HEK293 (cell line): ENCODE measurements around the gene PSMC5.

ENCODE experiments used
- GFI1B ChIP-seq: fragments of 450-650 bp; formaldehyde crosslinking; IDR thresholded peaks from 2 replicates; pipeline ENCODE4 v1.5.1; 2016; ENCODE audit warnings: missing biosample characterization, missing genetic modification characterization
- KLF16 ChIP-seq: fragments of 450-650 bp; formaldehyde crosslinking; IDR thresholded peaks from 2 replicates; pipeline ENCODE4 v1.5.1; 2017; ENCODE audit warnings: missing biosample characterization, missing genetic modification characterization
- MYNN ChIP-seq: fragments of 450-650 bp; formaldehyde crosslinking; IDR thresholded peaks from 2 replicates; pipeline ENCODE4 v1.5.1; 2016; ENCODE audit warnings: missing biosample characterization, missing genetic modification characterization, borderline replicate concordance
- PRDM10 ChIP-seq: fragments of 450-650 bp; formaldehyde crosslinking; IDR thresholded peaks from 2 replicates; pipeline ENCODE4 v1.5.1; 2016; ENCODE audit warnings: missing biosample characterization, missing genetic modification characterization
- REST ChIP-seq: fragments of 450-650 bp; formaldehyde crosslinking; IDR thresholded peaks from 2 replicates; pipeline ENCODE4 v1.5.1; 2016; ENCODE audit warnings: missing biosample characterization, missing genetic modification characterization
- SCRT1 ChIP-seq: fragments of 450-650 bp; formaldehyde crosslinking; IDR thresholded peaks from 2 replicates; pipeline ENCODE4 v1.5.1; 2016; ENCODE audit warnings: missing biosample characterization, missing genetic modification characterization, borderline replicate concordance
- SP3 ChIP-seq: fragments of 450-650 bp; formaldehyde crosslinking; IDR thresholded peaks from 2 replicates; pipeline ENCODE4 v1.5.1; 2016; ENCODE audit warnings: missing biosample characterization, missing genetic modification characterization
- SP7 ChIP-seq: fragments of 450-650 bp; formaldehyde crosslinking; IDR thresholded peaks from 2 replicates; pipeline ENCODE4 v1.5.1; 2016; ENCODE audit warnings: missing biosample characterization, missing genetic modification characterization
- ZBTB48 ChIP-seq: fragments of 450-650 bp; formaldehyde crosslinking; IDR thresholded peaks from 2 replicates; pipeline ENCODE4 v1.5.1; 2016; ENCODE audit warnings: missing biosample characterization, missing genetic modification characterization
- ZFHX2 ChIP-seq: fragments of 450-650 bp; formaldehyde crosslinking; conservative IDR thresholded peaks from 2 replicates; pipeline ENCODE4 v1.5.1; 2016; ENCODE audit warnings: missing biosample characterization, missing genetic modification characterization
- ZFP37 ChIP-seq: fragments of 450-650 bp; formaldehyde crosslinking; IDR thresholded peaks from 2 replicates; pipeline ENCODE4 v1.5.1; 2016; ENCODE audit warnings: missing biosample characterization, missing genetic modification characterization
- ZNF10 ChIP-seq: fragments of 450-650 bp; formaldehyde crosslinking; IDR thresholded peaks from 2 replicates; pipeline ENCODE4 v1.5.1; 2017; ENCODE audit warnings: missing biosample characterization, missing genetic modification characterization
- ZNF174 ChIP-seq: fragments of 450-650 bp; formaldehyde crosslinking; IDR thresholded peaks from 2 replicates; pipeline ENCODE4 v1.5.0; 2017; ENCODE audit warnings: missing biosample characterization, mild to moderate bottlenecking, missing genetic modification characterization
- ZNF175 ChIP-seq: fragments of 450-650 bp; formaldehyde crosslinking; IDR thresholded peaks from 2 replicates; pipeline ENCODE4 v1.5.1; 2016; ENCODE audit warnings: missing biosample characterization, missing genetic modification characterization
- ZNF324 ChIP-seq: fragments of 450-650 bp; formaldehyde crosslinking; IDR thresholded peaks from 2 replicates; pipeline ENCODE4 v1.5.1; 2016; ENCODE audit warnings: missing biosample characterization, missing genetic modification characterization
- ZNF48 ChIP-seq: fragments of 450-650 bp; formaldehyde crosslinking; IDR thresholded peaks from 2 replicates; pipeline ENCODE4 v1.5.1; 2016; ENCODE audit warnings: missing biosample characterization, missing genetic modification characterization
- ZNF513 ChIP-seq: fragments of 450-650 bp; IDR thresholded peaks from 2 replicates; pipeline ENCODE4 v1.5.1; 2018; ENCODE audit warnings: missing biosample characterization, missing genetic modification characterization
- ZNF610 ChIP-seq: fragments of 450-650 bp; formaldehyde crosslinking; IDR thresholded peaks from 2 replicates; pipeline ENCODE4 v1.5.1; 2016; ENCODE audit warnings: missing biosample characterization, missing genetic modification characterization, borderline replicate concordance
- ZNF791 ChIP-seq: fragments of 450-650 bp; formaldehyde crosslinking; IDR thresholded peaks from 2 replicates; pipeline ENCODE4 v1.5.1; 2016; ENCODE audit warnings: missing biosample characterization, missing genetic modification characterization
- ZNF830 ChIP-seq: fragments of 450-650 bp; IDR thresholded peaks from 2 replicates; pipeline ENCODE4 v1.5.0; 2018; ENCODE audit warnings: missing biosample characterization, missing genetic modification characterization, low read depth, mild to moderate bottlenecking, moderate library complexity
- ZXDB ChIP-seq: fragments of 450-650 bp; formaldehyde crosslinking; IDR thresholded peaks from 2 replicates; pipeline ENCODE4 v1.5.1; 2016; ENCODE audit warnings: missing biosample characterization, missing genetic modification characterization
- TF ChIP-seq, protein P1 (sequence below): fragments of 450-650 bp; formaldehyde crosslinking; IDR thresholded peaks from 2 replicates; pipeline ENCODE4 v1.5.1; 2016; ENCODE audit warnings: missing biosample characterization, missing genetic modification characterization
- TF ChIP-seq, protein P2 (sequence below): fragments of 450-650 bp; formaldehyde crosslinking; conservative IDR thresholded peaks from 2 replicates; pipeline ENCODE4 v1.5.1; 2016; ENCODE audit warnings: low read depth, missing biosample characterization, missing genetic modification characterization

PSMC5 gene

DNA sequence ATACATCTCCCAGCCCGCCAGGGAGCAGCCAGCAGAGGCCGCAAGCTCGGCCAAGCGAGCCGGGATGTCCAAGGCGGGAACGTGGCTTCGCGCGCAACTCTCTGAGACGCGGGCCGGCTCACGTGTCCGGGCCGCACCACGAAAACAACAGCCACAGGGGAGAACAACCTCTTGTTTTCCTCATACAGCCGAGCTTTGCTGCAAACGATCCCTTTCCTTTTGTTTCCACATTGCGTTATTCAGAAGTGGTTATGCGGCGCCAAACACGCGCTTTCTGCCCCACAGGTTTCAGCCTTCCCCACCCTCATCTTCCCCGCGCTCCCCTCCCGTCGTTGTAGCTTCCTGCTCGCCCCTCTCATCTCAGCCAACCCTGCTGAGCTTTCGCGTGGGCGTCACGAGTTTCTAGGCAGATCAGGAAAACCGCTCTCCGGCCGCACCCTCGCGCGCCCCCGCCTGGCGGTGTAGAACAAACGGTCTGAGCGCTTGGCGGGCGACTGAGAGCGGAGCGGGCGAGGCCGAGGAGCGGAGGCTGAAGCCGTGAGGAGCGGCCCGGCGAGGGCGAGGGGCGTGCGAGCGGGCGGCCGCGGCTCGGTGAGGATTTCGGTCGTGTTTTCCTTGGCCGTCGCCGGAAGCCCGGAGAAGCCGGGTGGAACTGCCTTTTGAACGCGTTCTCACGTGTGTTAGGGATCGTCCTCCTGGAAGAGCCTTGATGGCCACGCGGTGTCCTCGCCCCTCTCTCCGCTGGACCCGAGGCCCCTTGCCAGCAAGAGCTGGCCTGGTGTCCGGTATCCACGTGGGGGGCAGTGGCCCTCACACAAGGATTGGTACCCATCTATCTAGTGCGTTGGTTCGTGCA lies 21.8 kb downstream of the PSMC5 start (continued):
- TF ChIP-seq GFI1B (tag by site-specific recombination) = no peak
- TF ChIP-seq SP3 (tag by site-specific recombination) = peak; percentile 36; the same call in 1 of the 2 replicates
- peak; percentile 62 for TF ChIP-seq SP7 (tag by site-specific recombination)
- peak; percentile 64; the same call in 1 of the 2 replicates for TF ChIP-seq ZNF324
- peak; percentile 26; the same call in 1 of the 2 replicates for TF ChIP-seq ZFHX2 (tag by site-specific recombination)
- TF ChIP-seq KLF16 = no peak; the same call in 1 of the 2 replicates
- TF ChIP-seq ZNF513 (tag by site-specific recombination) = peak; percentile 79
- peak; percentile 68 for TF ChIP-seq PRDM10 (tag by site-specific recombination)
- peak; percentile 93; the same call in 1 of the 2 replicates for TF ChIP-seq ZNF610 (tag by site-specific recombination)
- TF ChIP-seq SCRT1 = no peak
- TF ChIP-seq ZNF174 = 0 out of 2 replicates have a peak, but pooled peaks have one; percentile 25
- no peak for TF ChIP-seq REST (tag by site-specific recombination)
- peak; percentile 48; the same call in 1 of the 2 replicates for TF ChIP-seq ZBTB48
- TF ChIP-seq, protein P1, sequence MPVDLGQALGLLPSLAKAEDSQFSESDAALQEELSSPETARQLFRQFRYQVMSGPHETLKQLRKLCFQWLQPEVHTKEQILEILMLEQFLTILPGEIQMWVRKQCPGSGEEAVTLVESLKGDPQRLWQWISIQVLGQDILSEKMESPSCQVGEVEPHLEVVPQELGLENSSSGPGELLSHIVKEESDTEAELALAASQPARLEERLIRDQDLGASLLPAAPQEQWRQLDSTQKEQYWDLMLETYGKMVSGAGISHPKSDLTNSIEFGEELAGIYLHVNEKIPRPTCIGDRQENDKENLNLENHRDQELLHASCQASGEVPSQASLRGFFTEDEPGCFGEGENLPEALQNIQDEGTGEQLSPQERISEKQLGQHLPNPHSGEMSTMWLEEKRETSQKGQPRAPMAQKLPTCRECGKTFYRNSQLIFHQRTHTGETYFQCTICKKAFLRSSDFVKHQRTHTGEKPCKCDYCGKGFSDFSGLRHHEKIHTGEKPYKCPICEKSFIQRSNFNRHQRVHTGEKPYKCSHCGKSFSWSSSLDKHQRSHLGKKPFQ (tag by site-specific recombination) = no peak
- TF ChIP-seq, protein P2, sequence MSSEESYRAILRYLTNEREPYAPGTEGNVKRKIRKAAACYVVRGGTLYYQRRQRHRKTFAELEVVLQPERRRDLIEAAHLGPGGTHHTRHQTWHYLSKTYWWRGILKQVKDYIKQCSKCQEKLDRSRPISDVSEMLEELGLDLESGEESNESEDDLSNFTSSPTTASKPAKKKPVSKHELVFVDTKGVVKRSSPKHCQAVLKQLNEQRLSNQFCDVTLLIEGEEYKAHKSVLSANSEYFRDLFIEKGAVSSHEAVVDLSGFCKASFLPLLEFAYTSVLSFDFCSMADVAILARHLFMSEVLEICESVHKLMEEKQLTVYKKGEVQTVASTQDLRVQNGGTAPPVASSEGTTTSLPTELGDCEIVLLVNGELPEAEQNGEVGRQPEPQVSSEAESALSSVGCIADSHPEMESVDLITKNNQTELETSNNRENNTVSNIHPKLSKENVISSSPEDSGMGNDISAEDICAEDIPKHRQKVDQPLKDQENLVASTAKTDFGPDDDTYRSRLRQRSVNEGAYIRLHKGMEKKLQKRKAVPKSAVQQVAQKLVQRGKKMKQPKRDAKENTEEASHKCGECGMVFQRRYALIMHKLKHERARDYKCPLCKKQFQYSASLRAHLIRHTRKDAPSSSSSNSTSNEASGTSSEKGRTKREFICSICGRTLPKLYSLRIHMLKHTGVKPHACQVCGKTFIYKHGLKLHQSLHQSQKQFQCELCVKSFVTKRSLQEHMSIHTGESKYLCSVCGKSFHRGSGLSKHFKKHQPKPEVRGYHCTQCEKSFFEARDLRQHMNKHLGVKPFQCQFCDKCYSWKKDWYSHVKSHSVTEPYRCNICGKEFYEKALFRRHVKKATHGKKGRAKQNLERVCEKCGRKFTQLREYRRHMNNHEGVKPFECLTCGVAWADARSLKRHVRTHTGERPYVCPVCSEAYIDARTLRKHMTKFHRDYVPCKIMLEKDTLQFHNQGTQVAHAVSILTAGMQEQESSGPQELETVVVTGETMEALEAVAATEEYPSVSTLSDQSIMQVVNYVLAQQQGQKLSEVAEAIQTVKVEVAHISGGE (tag by site-specific recombination) = no peak
- TF ChIP-seq ZNF48 (tag by site-specific recombination) = no peak
- TF ChIP-seq ZNF791 (tag by site-specific recombination) = no peak
- TF ChIP-seq ZNF10 (tag by site-specific recombination) = no peak
- TF ChIP-seq MYNN (tag by site-specific recombination) = no peak
- TF ChIP-seq ZNF830 (tag by site-specific recombination) = no peak
- peak; percentile 56; the same call in 1 of the 2 replicates for TF ChIP-seq ZXDB
- TF ChIP-seq ZNF175 (tag by site-specific recombination) = no peak
- TF ChIP-seq ZFP37 (tag by site-specific recombination) = no peak
